ENCODE results near the gene RGS7. TPM values are rescaled to one million over a fixed set of nuclear protein-coding genes. Genes with fewer than 3 reads are reported as not detected.
"Not testable (repeated sequence)": the region's sequence is repeated elsewhere in the genome, so short reads cannot be mapped to it uniquely, and the experiment has no call there.

RGS7 gene
- total RNA-seq, 1 donor, result 0.36 TPM

GRCh38 chr1:241308011-241308410, 49.0 kb downstream of the RGS7 start:
- no peak for DNase-seq (ENCODE audit: insufficient read length, low spot score, missing footprints)
- H2AFZ ChIP-seq (ENCODE audit: low read length), result no peak overlapping the region
- no peaks in the 10 kb centered on the region for H3K4me1 ChIP-seq (ENCODE audit: insufficient read depth, low read length)
- no peak overlapping the region for H3K27ac ChIP-seq (ENCODE audit: low read depth, low read length)
- no peaks in the 10 kb centered on the region for H3K9me3 ChIP-seq (ENCODE audit: low read depth, low read length)
- H3K4me3 ChIP-seq (ENCODE audit: insufficient read depth, low read length), result no peak overlapping the region
- no peaks in the 10 kb centered on the region for H3K27me3 ChIP-seq (ENCODE audit: insufficient read depth, low read length)
- no peak overlapping the region for H3K4me2 ChIP-seq (ENCODE audit: insufficient read depth, low read length)
- no peaks in the 10 kb centered on the region for H4K20me1 ChIP-seq (ENCODE audit: insufficient read depth, low read length)
- H3K79me2 ChIP-seq (ENCODE audit: insufficient read depth, low read length), result no peaks in the 10 kb centered on the region
- H3K36me3 ChIP-seq (ENCODE audit: insufficient read depth, low read length), result no peaks in the 10 kb centered on the region
- TF ChIP-seq CTCF (IDR thresholded peaks at IDR 0.05; ENCODE audit: extremely low read depth, low read depth, low read length), result no peak

GRCh38 chr1:241306125-241306790, 50.7 kb downstream of the RGS7 start:
- no peak overlapping the region for H2AFZ ChIP-seq (ENCODE audit: low read length)
- no peak for TF ChIP-seq CTCF (IDR thresholded peaks at IDR 0.05; ENCODE audit: extremely low read depth, low read depth, low read length)

GRCh38 chr1:241302024-241302423, 55.0 kb downstream of the RGS7 start:
- not testable (repeated sequence) for H2AFZ ChIP-seq (ENCODE audit: low read length); H3K27me3 ChIP-seq (ENCODE audit: insufficient read depth, low read length); H3K27ac ChIP-seq (ENCODE audit: low read depth, low read length); H3K4me2 ChIP-seq (ENCODE audit: insufficient read depth, low read length); H3K79me2 ChIP-seq (ENCODE audit: insufficient read depth, low read length); DNase-seq (ENCODE audit: insufficient read length, low spot score, missing footprints); H3K4me3 ChIP-seq (ENCODE audit: insufficient read depth, low read length); H3K36me3 ChIP-seq (ENCODE audit: insufficient read depth, low read length); H3K9me3 ChIP-seq (ENCODE audit: low read depth, low read length); H4K20me1 ChIP-seq (ENCODE audit: insufficient read depth, low read length); H3K4me1 ChIP-seq (ENCODE audit: insufficient read depth, low read length)

More at GRCh38 chr1:241306125-241306790, 50.7 kb downstream of the RGS7 start:
- Histone ChIP-seq H3K27me3 (ENCODE audit: insufficient read depth, low read length) (no peaks in the 10 kb centered on the region), H3K4me3 (ENCODE audit: insufficient read depth, low read length) (no peak overlapping the region), H3K36me3 (ENCODE audit: insufficient read depth, low read length) (no peaks in the 10 kb centered on the region), H3K27ac (ENCODE audit: low read depth, low read length) (no peak overlapping the region), H3K79me2 (ENCODE audit: insufficient read depth, low read length) (no peaks in the 10 kb centered on the region), H4K20me1 (ENCODE audit: insufficient read depth, low read length) (no peaks in the 10 kb centered on the region), H3K9me3 (ENCODE audit: low read depth, low read length) (no peaks in the 10 kb centered on the region), H3K4me1 (ENCODE audit: insufficient read depth, low read length) (no peaks in the 10 kb centered on the region), H3K4me2 (ENCODE audit: insufficient read depth, low read length) (no peak overlapping the region)
- no peak for DNase-seq (ENCODE audit: insufficient read length, low spot score, missing footprints)

- Histone ChIP-seq H3K79me2 (ENCODE audit: insufficient read depth, low read length) (no peaks in the 10 kb centered on the region), H3K4me3 (ENCODE audit: insufficient read depth, low read length) (no peak overlapping the region), H3K27me3 (ENCODE audit: insufficient read depth, low read length) (no peaks in the 10 kb centered on the region), H3K36me3 (ENCODE audit: insufficient read depth, low read length) (no peaks in the 10 kb centered on the region), H4K20me1 (ENCODE audit: insufficient read depth, low read length) (no peaks in the 10 kb centered on the region), H2AFZ (ENCODE audit: low read length) (no peak overlapping the region), H3K27ac (ENCODE audit: low read depth, low read length) (no peak overlapping the region), H3K4me2 (ENCODE audit: insufficient read depth, low read length) (no peak overlapping the region), H3K9me3 (ENCODE audit: low read depth, low read length) (no peaks in the 10 kb centered on the region), H3K4me1 (ENCODE audit: insufficient read depth, low read length) (no peaks in the 10 kb centered on the region)
- no peak for TF ChIP-seq CTCF (IDR thresholded peaks at IDR 0.05; ENCODE audit: extremely low read depth, low read depth, low read length)
- DNase-seq (ENCODE audit: insufficient read length, low spot score, missing footprints), result peak; percentile 62
These were observed 57.7 kb downstream of the RGS7 start for GRCh38 chr1:241299347-241299746.

Measured in osteoblast (primary cell).